ENCODE data around the gene IQGAP2.

IQGAP2 gene

GRCh38 chr5:76476474-76477038 lies 73.5 kb downstream of the IQGAP2 start:
- DNase-seq (ENCODE audit: low spot score): no peak

GRCh38 chr5:76477061-76477460 lies 74.0 kb downstream of the IQGAP2 start:
- DNase-seq (ENCODE audit: low spot score): no peak

GRCh38 chr5:76477571-76477970 lies 74.5 kb downstream of the IQGAP2 start:
- DNase-seq (ENCODE audit: low spot score): no peak

GRCh38 chr5:76479281-76479680 lies 76.2 kb downstream of the IQGAP2 start:
- DNase-seq (ENCODE audit: low spot score): no peak

- DNase-seq (ENCODE audit: low spot score): no peak
Observed at GRCh38 chr5:76479973-76480667, 77.0 kb downstream of the IQGAP2 start.

- DNase-seq (ENCODE audit: low spot score): no peak
Observed at GRCh38 chr5:76482984-76483383, 79.9 kb downstream of the IQGAP2 start.

- no peak for DNase-seq (ENCODE audit: low spot score)
Observed at GRCh38 chr5:76483433-76483832, 80.3 kb downstream of the IQGAP2 start.

GRCh38 chr5:76483881-76484280 lies 80.8 kb downstream of the IQGAP2 start:
- no peak for DNase-seq (ENCODE audit: low spot score)

- no peak for DNase-seq (ENCODE audit: low spot score)
Observed at GRCh38 chr5:76485511-76485910, 82.4 kb downstream of the IQGAP2 start.

- DNase-seq (ENCODE audit: low spot score): no peak
Observed at GRCh38 chr5:76487386-76487785, 84.3 kb downstream of the IQGAP2 start.

- DNase-seq (ENCODE audit: low spot score): no peak
Observed at GRCh38 chr5:76487821-76488220, 84.7 kb downstream of the IQGAP2 start.

- DNase-seq (ENCODE audit: low spot score): no peak
Observed at GRCh38 chr5:76488969-76489368, 85.9 kb downstream of the IQGAP2 start.

- DNase-seq (ENCODE audit: low spot score): no peak
Observed at GRCh38 chr5:76489877-76490688, 87.0 kb downstream of the IQGAP2 start.

GRCh38 chr5:76490960-76491359 lies 87.9 kb downstream of the IQGAP2 start:
- DNase-seq (ENCODE audit: low spot score): no peak

- DNase-seq (ENCODE audit: low spot score): no peak
Observed at GRCh38 chr5:76492819-76493189, 89.7 kb downstream of the IQGAP2 start.

- no peak for DNase-seq (ENCODE audit: low spot score)
Observed at GRCh38 chr5:76493190-76493837, 90.2 kb downstream of the IQGAP2 start.

GRCh38 chr5:76494201-76494600 lies 91.1 kb downstream of the IQGAP2 start:
- DNase-seq (ENCODE audit: low spot score): no peak

GRCh38 chr5:76495870-76496269 lies 92.8 kb downstream of the IQGAP2 start:
- DNase-seq (ENCODE audit: low spot score): no peak

GRCh38 chr5:76497065-76497460 lies 94.0 kb downstream of the IQGAP2 start:
- DNase-seq (ENCODE audit: low spot score): no peak

- DNase-seq (ENCODE audit: low spot score): no peak
Observed at GRCh38 chr5:76497986-76498717, 95.1 kb downstream of the IQGAP2 start.

GRCh38 chr5:76499507-76500161 lies 96.5 kb downstream of the IQGAP2 start:
- no peak for DNase-seq (ENCODE audit: low spot score)

Data from CD4-positive, alpha-beta T cell treated with Interleukin-2 at 100 ng/mL for 4 hours (primary cell).